GM12878 (cell line): ENCODE data around the gene DNHD1. TPM values are rescaled to one million over a fixed set of nuclear protein-coding genes. Genes with fewer than 3 reads are reported as not detected.

ENCODE experiments used
- ATAC-seq: fragments of 200-7000 bp; cut with Tn5 transposase; 3 replicates; pipeline ENCODE4 v1.9.1; 2020; ENCODE audit warnings: mild to moderate bottlenecking, moderate library complexity
- BruUV-seq: library from RNA; stranded (reverse); fragments of 400-500 nt; replicated peaks from 2 replicates; lab custom pipeline; 2021; lab: Mats Ljungman, UMichigan
- CTCF ChIA-PET: fragments of 300-600 bp; sonication (Branson Sonifier 250); formaldehyde crosslinking; extraction: SDS; loops from one replicate; lab custom pipeline; 2021; ENCODE audit warnings: inconsistent platforms; lab: Yijun Ruan, JAX
- POLR2A ChIA-PET: fragments of 350-600 bp; formaldehyde crosslinking; extraction: SDS; loops from one replicate; lab custom pipeline; 2021; ENCODE audit warnings: inconsistent platforms; lab: Charles Lee
- RAD21 ChIA-PET: fragments of 300-600 bp; sonication (Branson Sonifier 250); formaldehyde crosslinking; loops from one replicate; lab custom pipeline; 2023; ENCODE audit warnings: antibody characterized with exemption; ENCODE audit not compliant: unreplicated experiment; lab: Charles Lee
- SMC1A ChIA-PET: fragments of 300-600 bp; sonication (Branson Sonifier 250); formaldehyde crosslinking; loops from one replicate; lab custom pipeline; 2023; ENCODE audit not compliant: unreplicated experiment, uncharacterized antibody; lab: Charles Lee
- DNase-seq: peaks from one replicate; pipeline ENCODE4 v3.0.0-alpha.2; 2011; ENCODE audit warnings: low read depth, low spot score
- FAIRE-seq: peaks from 3 replicates; lab custom pipeline; 2011; peaks lifted over from hg19 to GRCh38; lab: Jason Lieb, UNC
- H2AFZ ChIP-seq: 2 replicates; pipeline ENCODE4 v1.6.0; 2011; ENCODE audit warnings: low read depth, low read length, control low read depth; ENCODE audit not compliant: control insufficient read depth
- H3K27ac ChIP-seq: 2 replicates; pipeline ENCODE4 v1.5.1; 2011; ENCODE audit warnings: control low read depth; ENCODE audit not compliant: control insufficient read depth, insufficient read depth
- H3K27me3 ChIP-seq, 2 experiments: replicated peaks in 1 of 2; 2 replicates each; pipeline versions ENCODE4 v1.6.0 to v1.6.1; 2011; ENCODE audit warnings: low read length in 1 of 2; ENCODE audit not compliant: control insufficient read depth in 2 of 2, insufficient read depth in 2 of 2
- H3K36me3 ChIP-seq, 2 experiments: 2 replicates each; pipeline ENCODE4 v1.5.1; 2011; ENCODE audit warnings: low read length in 1 of 2; ENCODE audit not compliant: control insufficient read depth in 2 of 2, insufficient read depth in 2 of 2
- H3K4me1 ChIP-seq: 2 replicates; pipeline ENCODE4 v1.6.1; 2011; ENCODE audit warnings: mild to moderate bottlenecking, low read length, moderate library complexity, mixed read lengths; ENCODE audit not compliant: control insufficient read depth, insufficient read depth
- H3K4me2 ChIP-seq: 2 replicates; pipeline ENCODE4 v1.6.0; 2011; ENCODE audit warnings: control low read depth; ENCODE audit not compliant: control insufficient read depth, insufficient read depth
- H3K4me3 ChIP-seq: fragments of 200-600 bp; sonication (generic); 2 replicates; pipeline ENCODE4 v1.5.1; 2016
- H3K79me2 ChIP-seq: 2 replicates; pipeline ENCODE4 v1.6.0; 2011; ENCODE audit warnings: low read length; ENCODE audit not compliant: control insufficient read depth, insufficient read depth
- H3K9ac ChIP-seq: 2 replicates; pipeline ENCODE4 v1.8.0; 2011; ENCODE audit warnings: low read length, control low read depth, mixed read lengths; ENCODE audit not compliant: control insufficient read depth, insufficient read depth
- H3K9me3 ChIP-seq: replicated peaks from 3 replicates; pipeline ENCODE4 v1.5.1; 2011; ENCODE audit warnings: mild to moderate bottlenecking, low read length; ENCODE audit not compliant: control insufficient read depth, insufficient read depth
- H4K20me1 ChIP-seq: 2 replicates; pipeline ENCODE4 v1.6.0; 2011; ENCODE audit not compliant: control insufficient read depth, insufficient read depth
- MLLT1 ChIP-seq: fragments of 450-650 bp; IDR thresholded peaks from 2 replicates; pipeline ENCODE4 v1.6.1; 2016; ENCODE audit warnings: mild to moderate bottlenecking
- NFIC ChIP-seq: IDR thresholded peaks from 2 replicates; pipeline ENCODE4 v1.6.1; 2012; ENCODE audit warnings: low read depth, mild to moderate bottlenecking, inconsistent platforms, low read length, moderate library complexity
- PML ChIP-seq: IDR thresholded peaks from 2 replicates; pipeline ENCODE4 v1.6.1; 2012; ENCODE audit warnings: low read length, inconsistent platforms
- POLR2AphosphoS5 ChIP-seq: IDR thresholded peaks from 2 replicates; pipeline ENCODE4 v1.6.1; 2011; ENCODE audit warnings: mild to moderate bottlenecking, low read length, inconsistent platforms
- RAD21 ChIP-seq: IDR thresholded peaks from 2 replicates; pipeline ENCODE4 v1.6.1; 2011; ENCODE audit warnings: mild to moderate bottlenecking, low read depth, low read length, moderate library complexity; ENCODE audit not compliant: insufficient read depth
- SIX5 ChIP-seq: IDR thresholded peaks from 2 replicates; pipeline ENCODE4 v1.6.1; 2011; ENCODE audit warnings: mild to moderate bottlenecking, low read depth, low read length, moderate library complexity; ENCODE audit not compliant: severe bottlenecking
- SMAD1 ChIP-seq: fragments of 450-650 bp; IDR thresholded peaks from 2 replicates; pipeline ENCODE4 v1.6.1; 2018; ENCODE audit warnings: mild to moderate bottlenecking, low read depth; ENCODE audit not compliant: partially characterized antibody
- STAT3 ChIP-seq: IDR thresholded peaks from 2 replicates; pipeline ENCODE4 v1.6.1; 2011; ENCODE audit warnings: low read depth, low read length, improper control_type of control experiment
- SUPT20H ChIP-seq: IDR thresholded peaks from 2 replicates; pipeline ENCODE4 v1.6.1; 2011; ENCODE audit warnings: low read depth, mild to moderate bottlenecking, low read length, moderate library complexity, borderline replicate concordance; ENCODE audit not compliant: control insufficient read depth
- ZNF207 ChIP-seq: fragments of 450-650 bp; IDR thresholded peaks from 2 replicates; pipeline ENCODE4 v1.6.1; 2014; ENCODE audit warnings: antibody characterized with exemption, mild to moderate bottlenecking, borderline replicate concordance
- ZZZ3 ChIP-seq: IDR thresholded peaks from 2 replicates; pipeline ENCODE4 v1.6.1; 2011; ENCODE audit warnings: low read depth; ENCODE audit not compliant: control insufficient read depth, insufficient read length
- WGBS: methylation state at CpG from one replicate; pipeline ENCODE4 v1.1.6; 2016; ENCODE audit warnings: low lambda C conversion rate; ENCODE audit not compliant: insufficient replicate concordance, insufficient coverage; ENCODE audit errors: missing lambda C conversion rate; 5-methylcytosine and 5-hydroxymethylcytosine counted together
- in situ Hi-C: fragments of 300-500 bp; cut with MboI; formaldehyde crosslinking; loops from 9 replicates; pipeline ENCODE4 v1.14.3; 2018; ENCODE audit warnings: mixed read lengths
- intact Hi-C: fragments of 100-400 bp; cut with micrococcal nuclease; formaldehyde crosslinking; loops from one replicate; pipeline ENCODE4 v1.14.2; 2022; ENCODE audit not compliant: unreplicated experiment
- polyA plus RNA-seq, 11 experiments: library from polyadenylated mRNA; depleted of rRNA in 4 of 11; unstranded in 6 of 11; stranded (reverse) in 5 of 11; fragments of >200 nt; fragmentation: Nextera tagmentation in 4 of 11; fragmentation: Illumina TruSeq in 1 of 11; extraction: Ambion mirVana in 4 of 11; extraction: Trizol in 1 of 11; gene quantifications; 1 replicate in 1 of 11; 2 replicates in 10 of 11; pipeline versions ENCODE4 v1.2.1 to v1.2.3, GENCODE V29; 2011 to 2016; ENCODE audit warnings: inconsistent platforms in 2 of 11, missing spikeins in 2 of 11, low read depth in 1 of 11
- total RNA-seq, 4 experiments: library from RNA; depleted of rRNA in 3 of 4; stranded (reverse); fragments of >200 nt in 3 of 4; fragmentation: Illumina TruSeq in 1 of 4; extraction: Trizol in 1 of 4; gene quantifications; 2 replicates each; pipeline versions ENCODE4 v1.2.1 to v1.2.3, GENCODE V29; 2013 to 2021
- TF ChIP-seq, protein P1 (sequence below): fragments of 450-650 bp; IDR thresholded peaks from 2 replicates; pipeline ENCODE4 v1.6.1; 2016; ENCODE audit warnings: mild to moderate bottlenecking, moderate library complexity, borderline replicate concordance
- TF ChIP-seq, protein P2 (sequence below): fragments of 450-650 bp; formaldehyde crosslinking; IDR thresholded peaks from 2 replicates; pipeline ENCODE4 v1.4.0; 2020; ENCODE audit warnings: mild to moderate bottlenecking, moderate library complexity

The DNHD1 gene
- total and polyA plus RNA-seq, 10 of the 15 experiments (the other 5 are each of a cell fraction or from before 2014, with no cell fraction given): 0.99 to 16.9 (median 8.6) TPM

DNA sequence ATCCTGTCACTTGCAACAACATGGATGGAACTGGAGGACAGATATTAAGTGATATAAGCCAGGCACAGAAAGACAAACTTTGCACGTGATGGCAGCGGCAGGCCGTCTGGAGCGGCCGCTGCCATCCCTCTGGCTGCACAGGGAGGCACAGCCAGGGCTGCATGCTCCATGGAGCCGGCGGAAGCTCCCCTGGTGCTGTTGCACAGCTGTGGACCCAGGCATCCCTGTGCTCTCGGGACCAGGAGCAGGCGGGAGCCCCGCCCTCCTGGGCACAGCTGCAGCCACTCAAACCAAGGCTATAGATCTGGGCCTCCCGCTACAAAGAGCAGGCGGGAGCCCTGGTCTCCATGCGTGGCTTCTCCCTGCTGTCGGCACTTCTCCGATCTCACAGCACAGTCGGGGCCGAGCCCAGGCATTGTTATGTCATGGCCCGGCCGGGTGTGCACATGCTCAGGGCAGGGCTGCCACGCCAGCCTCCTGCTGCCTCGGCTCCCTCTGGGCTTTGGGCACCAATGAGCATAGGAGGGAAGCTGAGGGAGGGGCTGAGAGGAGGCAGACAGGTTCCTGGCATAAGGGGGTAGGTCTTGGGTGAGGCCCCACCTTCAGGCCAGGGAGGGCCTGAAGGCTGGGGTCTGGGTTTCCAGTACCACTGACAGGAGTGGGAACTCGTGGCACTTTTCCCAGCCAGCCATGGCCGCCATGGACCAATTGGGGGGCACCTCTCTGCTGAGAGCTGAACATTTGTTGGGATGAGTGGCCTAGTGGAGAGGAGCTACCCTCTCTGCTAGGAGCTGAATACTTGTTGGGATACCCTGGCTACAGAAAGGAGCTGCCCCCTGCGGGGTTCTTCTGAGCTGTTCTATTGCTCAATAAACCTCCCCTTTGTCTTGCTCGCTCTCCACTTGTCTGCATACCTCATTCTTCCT lies 89.6 kb downstream of the DNHD1 start:
- H3K36me3 ChIP-seq: no peaks in the 10 kb centered on the region; a peak in 1 of 4 replicates
- H3K27me3 ChIP-seq: no peaks in the 10 kb centered on the region
- H3K4me1 ChIP-seq: no peaks in the 10 kb centered on the region
- H4K20me1 ChIP-seq: no peaks in the 10 kb centered on the region
- H2AFZ ChIP-seq: no peak overlapping the region
- DNase-seq (no peak), FAIRE-seq (no peak), ATAC-seq (no peak)
- intact Hi-C loops (no loop called here), in situ Hi-C loops (no loop called here)
- ChIA-PET SMC1A (interaction anchor here (1.7 kb wide), 1 partner anchor 10 kb away, joined by 6 read pairs; no protein-coding TSS in a partner anchor), RAD21 (interaction anchor here (0.6 kb wide), 1 partner anchor 292 kb away, joined by 3 read pairs; no protein-coding TSS in a partner anchor), POLR2A (interaction anchor here (0.6 kb wide), 1 partner anchor 185 kb away, joined by 3 read pairs; the partner anchor contains the start of gene OR2AG2), CTCF (interaction anchor here (1.0 kb wide), 1 partner anchor 16 kb away, joined by 3 read pairs; no protein-coding TSS in a partner anchor)
- no peak overlapping the region for H3K4me2 ChIP-seq
- H3K9ac ChIP-seq: no peak overlapping the region
- H3K27ac ChIP-seq: no peak overlapping the region
- no peaks in the 10 kb centered on the region for H3K9me3 ChIP-seq
- no peaks in the 10 kb centered on the region for H3K79me2 ChIP-seq
- no peak overlapping the region for H3K4me3 ChIP-seq
- 99% methylated on average over 25 of the region's 25 CpGs for WGBS
- BruUV-seq: no TSS peak
- TF ChIP-seq, protein P1, sequence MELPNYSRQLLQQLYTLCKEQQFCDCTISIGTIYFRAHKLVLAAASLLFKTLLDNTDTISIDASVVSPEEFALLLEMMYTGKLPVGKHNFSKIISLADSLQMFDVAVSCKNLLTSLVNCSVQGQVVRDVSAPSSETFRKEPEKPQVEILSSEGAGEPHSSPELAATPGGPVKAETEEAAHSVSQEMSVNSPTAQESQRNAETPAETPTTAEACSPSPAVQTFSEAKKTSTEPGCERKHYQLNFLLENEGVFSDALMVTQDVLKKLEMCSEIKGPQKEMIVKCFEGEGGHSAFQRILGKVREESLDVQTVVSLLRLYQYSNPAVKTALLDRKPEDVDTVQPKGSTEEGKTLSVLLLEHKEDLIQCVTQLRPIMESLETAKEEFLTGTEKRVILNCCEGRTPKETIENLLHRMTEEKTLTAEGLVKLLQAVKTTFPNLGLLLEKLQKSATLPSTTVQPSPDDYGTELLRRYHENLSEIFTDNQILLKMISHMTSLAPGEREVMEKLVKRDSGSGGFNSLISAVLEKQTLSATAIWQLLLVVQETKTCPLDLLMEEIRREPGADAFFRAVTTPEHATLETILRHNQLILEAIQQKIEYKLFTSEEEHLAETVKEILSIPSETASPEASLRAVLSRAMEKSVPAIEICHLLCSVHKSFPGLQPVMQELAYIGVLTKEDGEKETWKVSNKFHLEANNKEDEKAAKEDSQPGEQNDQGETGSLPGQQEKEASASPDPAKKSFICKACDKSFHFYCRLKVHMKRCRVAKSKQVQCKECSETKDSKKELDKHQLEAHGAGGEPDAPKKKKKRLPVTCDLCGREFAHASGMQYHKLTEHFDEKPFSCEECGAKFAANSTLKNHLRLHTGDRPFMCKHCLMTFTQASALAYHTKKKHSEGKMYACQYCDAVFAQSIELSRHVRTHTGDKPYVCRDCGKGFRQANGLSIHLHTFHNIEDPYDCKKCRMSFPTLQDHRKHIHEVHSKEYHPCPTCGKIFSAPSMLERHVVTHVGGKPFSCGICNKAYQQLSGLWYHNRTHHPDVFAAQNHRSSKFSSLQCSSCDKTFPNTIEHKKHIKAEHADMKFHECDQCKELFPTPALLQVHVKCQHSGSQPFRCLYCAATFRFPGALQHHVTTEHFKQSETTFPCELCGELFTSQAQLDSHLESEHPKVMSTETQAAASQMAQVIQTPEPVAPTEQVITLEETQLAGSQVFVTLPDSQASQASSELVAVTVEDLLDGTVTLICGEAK: no peak
- TF ChIP-seq NFIC (no peak), SMAD1 (no peak), SIX5 (no peak), STAT3 (no peak), PML (no peak), POLR2AphosphoS5 (no peak), ZZZ3 (no peak), SUPT20H (no peak), MLLT1 (no peak), ZNF207 (no peak), RAD21 (no peak)
- TF ChIP-seq, protein P2, sequence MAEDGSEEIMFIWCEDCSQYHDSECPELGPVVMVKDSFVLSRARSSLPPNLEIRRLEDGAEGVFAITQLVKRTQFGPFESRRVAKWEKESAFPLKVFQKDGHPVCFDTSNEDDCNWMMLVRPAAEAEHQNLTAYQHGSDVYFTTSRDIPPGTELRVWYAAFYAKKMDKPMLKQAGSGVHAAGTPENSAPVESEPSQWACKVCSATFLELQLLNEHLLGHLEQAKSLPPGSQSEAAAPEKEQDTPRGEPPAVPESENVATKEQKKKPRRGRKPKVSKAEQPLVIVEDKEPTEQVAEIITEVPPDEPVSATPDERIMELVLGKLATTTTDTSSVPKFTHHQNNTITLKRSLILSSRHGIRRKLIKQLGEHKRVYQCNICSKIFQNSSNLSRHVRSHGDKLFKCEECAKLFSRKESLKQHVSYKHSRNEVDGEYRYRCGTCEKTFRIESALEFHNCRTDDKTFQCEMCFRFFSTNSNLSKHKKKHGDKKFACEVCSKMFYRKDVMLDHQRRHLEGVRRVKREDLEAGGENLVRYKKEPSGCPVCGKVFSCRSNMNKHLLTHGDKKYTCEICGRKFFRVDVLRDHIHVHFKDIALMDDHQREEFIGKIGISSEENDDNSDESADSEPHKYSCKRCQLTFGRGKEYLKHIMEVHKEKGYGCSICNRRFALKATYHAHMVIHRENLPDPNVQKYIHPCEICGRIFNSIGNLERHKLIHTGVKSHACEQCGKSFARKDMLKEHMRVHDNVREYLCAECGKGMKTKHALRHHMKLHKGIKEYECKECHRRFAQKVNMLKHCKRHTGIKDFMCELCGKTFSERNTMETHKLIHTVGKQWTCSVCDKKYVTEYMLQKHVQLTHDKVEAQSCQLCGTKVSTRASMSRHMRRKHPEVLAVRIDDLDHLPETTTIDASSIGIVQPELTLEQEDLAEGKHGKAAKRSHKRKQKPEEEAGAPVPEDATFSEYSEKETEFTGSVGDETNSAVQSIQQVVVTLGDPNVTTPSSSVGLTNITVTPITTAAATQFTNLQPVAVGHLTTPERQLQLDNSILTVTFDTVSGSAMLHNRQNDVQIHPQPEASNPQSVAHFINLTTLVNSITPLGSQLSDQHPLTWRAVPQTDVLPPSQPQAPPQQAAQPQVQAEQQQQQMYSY: no peak
